ENCODE measurements around the gene SMARCAD1. TPM values are rescaled to one million over a fixed set of nuclear protein-coding genes. Genes with fewer than 3 reads are reported as not detected.

Gene SMARCAD1
- total RNA-seq, 2 experiments from 2014 or later, result 28.6 to 31.9 TPM

- H3K27me3 Mint-ChIP-seq (ENCODE audit: low read depth), result no peaks in the 10 kb centered on the region
- POLR2A ChIA-PET, result no interaction called here
Observed at GRCh38 chr4:94238160-94238559, 30.5 kb downstream of the SMARCAD1 start.

GRCh38 chr4:94240384-94240783, 32.7 kb downstream of the SMARCAD1 start:
- Mint-ChIP-seq H3K27ac (no peak overlapping the region), H3K4me3 (no peak overlapping the region), H3K36me3 (ENCODE audit: low read depth) (peaks cover 38% of the 10 kb centered on the region), H3K27me3 (ENCODE audit: low read depth) (no peaks in the 10 kb centered on the region), H3K9me3 (ENCODE audit: insufficient read depth) (no peaks in the 10 kb centered on the region), H3K4me1 (ENCODE audit: low read depth) (no peaks in the 10 kb centered on the region)
- CTCF ChIA-PET, result no interaction called here
- POLR2A ChIA-PET, result no interaction called here
- ATAC-seq (no peak), DNase-seq (no peak)

More at GRCh38 chr4:94238160-94238559, 30.5 kb downstream of the SMARCAD1 start:
- CTCF ChIA-PET, result no interaction called here
- H3K4me3 Mint-ChIP-seq, result no peak overlapping the region
- no peak for DNase-seq
- no peak overlapping the region for H3K27ac Mint-ChIP-seq
- ATAC-seq, result no peak
- H3K4me1 Mint-ChIP-seq (ENCODE audit: low read depth), result no peaks in the 10 kb centered on the region
- peaks cover 26% of the 10 kb centered on the region for H3K36me3 Mint-ChIP-seq (ENCODE audit: low read depth)
- no peaks in the 10 kb centered on the region for H3K9me3 Mint-ChIP-seq (ENCODE audit: insufficient read depth)

- Mint-ChIP-seq H3K4me3 (no peak overlapping the region), H3K4me1 (ENCODE audit: low read depth) (no peaks in the 10 kb centered on the region), H3K27ac (no peak overlapping the region), H3K9me3 (ENCODE audit: insufficient read depth) (no peaks in the 10 kb centered on the region), H3K36me3 (ENCODE audit: low read depth) (peaks cover 38% of the 10 kb centered on the region), H3K27me3 (ENCODE audit: low read depth) (no peaks in the 10 kb centered on the region)
- DNase-seq, result no peak
- ChIA-PET POLR2A (no interaction called here), CTCF (no interaction called here)
- no peak for ATAC-seq
Observed at GRCh38 chr4:94244087-94244828, 36.6 kb downstream of the SMARCAD1 start.

GRCh38 chr4:94244829-94245185, 37.1 kb downstream of the SMARCAD1 start:
- no peaks in the 10 kb centered on the region for H3K9me3 Mint-ChIP-seq (ENCODE audit: insufficient read depth)
- ChIA-PET POLR2A (no interaction called here), CTCF (no interaction called here)
- peaks cover 39% of the 10 kb centered on the region for H3K36me3 Mint-ChIP-seq (ENCODE audit: low read depth)
- ATAC-seq (no peak), DNase-seq (no peak)
- H3K4me1 Mint-ChIP-seq (ENCODE audit: low read depth), result no peaks in the 10 kb centered on the region
- no peak overlapping the region for H3K4me3 Mint-ChIP-seq
- no peak overlapping the region for H3K27ac Mint-ChIP-seq
- H3K27me3 Mint-ChIP-seq (ENCODE audit: low read depth), result no peaks in the 10 kb centered on the region

- H3K36me3 Mint-ChIP-seq (ENCODE audit: low read depth), result peaks cover 31% of the 10 kb centered on the region
- CTCF ChIA-PET, result no interaction called here
- H3K4me1 Mint-ChIP-seq (ENCODE audit: low read depth), result no peaks in the 10 kb centered on the region
- H3K9me3 Mint-ChIP-seq (ENCODE audit: insufficient read depth), result no peaks in the 10 kb centered on the region
- no peak overlapping the region for H3K27ac Mint-ChIP-seq
- POLR2A ChIA-PET, result no interaction called here
- no peak overlapping the region for H3K4me3 Mint-ChIP-seq
- ATAC-seq (no peak), DNase-seq (no peak)
- no peaks in the 10 kb centered on the region for H3K27me3 Mint-ChIP-seq (ENCODE audit: low read depth)
Observed at GRCh38 chr4:94251094-94251493, 43.4 kb downstream of the SMARCAD1 start.

GRCh38 chr4:94253036-94253435, 45.4 kb downstream of the SMARCAD1 start:
- H3K27me3 Mint-ChIP-seq (ENCODE audit: low read depth), result no peaks in the 10 kb centered on the region
- ChIA-PET POLR2A (no interaction called here), CTCF (no interaction called here)
- no peaks in the 10 kb centered on the region for H3K4me1 Mint-ChIP-seq (ENCODE audit: low read depth)
- H3K4me3 Mint-ChIP-seq, result no peak overlapping the region
- no peak for DNase-seq
- no peak for ATAC-seq
- no peaks in the 10 kb centered on the region for H3K9me3 Mint-ChIP-seq (ENCODE audit: insufficient read depth)
- no peak overlapping the region for H3K27ac Mint-ChIP-seq
- H3K36me3 Mint-ChIP-seq (ENCODE audit: low read depth), result peaks cover 31% of the 10 kb centered on the region

GRCh38 chr4:94256144-94256783, 48.6 kb downstream of the SMARCAD1 start:
- Mint-ChIP-seq H3K36me3 (ENCODE audit: low read depth) (peaks cover 30% of the 10 kb centered on the region), H3K4me1 (ENCODE audit: low read depth) (no peaks in the 10 kb centered on the region), H3K9me3 (ENCODE audit: insufficient read depth) (no peaks in the 10 kb centered on the region), H3K27ac (no peak overlapping the region), H3K27me3 (ENCODE audit: low read depth) (no peaks in the 10 kb centered on the region), H3K4me3 (no peak overlapping the region)
- ATAC-seq (no peak), DNase-seq (no peak)
- ChIA-PET CTCF (no interaction called here), POLR2A (no interaction called here)

GRCh38 chr4:94256828-94257227, 49.2 kb downstream of the SMARCAD1 start:
- no peaks in the 10 kb centered on the region for H3K27me3 Mint-ChIP-seq (ENCODE audit: low read depth)
- H3K36me3 Mint-ChIP-seq (ENCODE audit: low read depth), result peaks cover 29% of the 10 kb centered on the region
- POLR2A ChIA-PET, result no interaction called here
- no peak overlapping the region for H3K27ac Mint-ChIP-seq
- ATAC-seq (no peak), DNase-seq (no peak)
- H3K9me3 Mint-ChIP-seq (ENCODE audit: insufficient read depth), result no peaks in the 10 kb centered on the region
- H3K4me1 Mint-ChIP-seq (ENCODE audit: low read depth), result no peaks in the 10 kb centered on the region
- CTCF ChIA-PET, result interaction anchor here (0.7 kb wide), 1 partner anchor 382 kb away, joined by 3 read pairs; no protein-coding TSS in a partner anchor
- H3K4me3 Mint-ChIP-seq, result no peak overlapping the region

- no peaks in the 10 kb centered on the region for H3K4me1 Mint-ChIP-seq (ENCODE audit: low read depth)
- H3K27ac Mint-ChIP-seq, result no peak overlapping the region
- POLR2A ChIA-PET, result no interaction called here
- peaks cover 28% of the 10 kb centered on the region for H3K36me3 Mint-ChIP-seq (ENCODE audit: low read depth)
- no peak overlapping the region for H3K4me3 Mint-ChIP-seq
- no peaks in the 10 kb centered on the region for H3K9me3 Mint-ChIP-seq (ENCODE audit: insufficient read depth)
- CTCF ChIA-PET, result no interaction called here
- no peaks in the 10 kb centered on the region for H3K27me3 Mint-ChIP-seq (ENCODE audit: low read depth)
- DNase-seq, result no peak
- ATAC-seq, result no peak
Observed at GRCh38 chr4:94262163-94263016, 54.7 kb downstream of the SMARCAD1 start.

- ATAC-seq, result no peak
- peaks cover 28% of the 10 kb centered on the region for H3K36me3 Mint-ChIP-seq (ENCODE audit: low read depth)
- H3K4me1 Mint-ChIP-seq (ENCODE audit: low read depth), result no peaks in the 10 kb centered on the region
- H3K27ac Mint-ChIP-seq, result no peak overlapping the region
- no peaks in the 10 kb centered on the region for H3K9me3 Mint-ChIP-seq (ENCODE audit: insufficient read depth)
- ChIA-PET CTCF (no interaction called here), POLR2A (no interaction called here)
- no peak for DNase-seq
- H3K27me3 Mint-ChIP-seq (ENCODE audit: low read depth), result no peaks in the 10 kb centered on the region
- H3K4me3 Mint-ChIP-seq, result no peak overlapping the region
Observed at GRCh38 chr4:94267037-94267436, 59.4 kb downstream of the SMARCAD1 start.

GRCh38 chr4:94271248-94271647, 63.6 kb downstream of the SMARCAD1 start:
- H3K27me3 Mint-ChIP-seq (ENCODE audit: low read depth), result no peaks in the 10 kb centered on the region
- peaks cover 32% of the 10 kb centered on the region for H3K36me3 Mint-ChIP-seq (ENCODE audit: low read depth)
- no peak overlapping the region for H3K27ac Mint-ChIP-seq
- ChIA-PET POLR2A (interaction anchor here (0.6 kb wide), 1 partner anchor 67 kb away, joined by 3 read pairs; no protein-coding TSS in a partner anchor), CTCF (no interaction called here)
- DNase-seq (no peak), ATAC-seq (no peak)
- H3K4me1 Mint-ChIP-seq (ENCODE audit: low read depth), result no peaks in the 10 kb centered on the region
- H3K9me3 Mint-ChIP-seq (ENCODE audit: insufficient read depth), result no peaks in the 10 kb centered on the region
- no peak overlapping the region for H3K4me3 Mint-ChIP-seq

GRCh38 chr4:94274912-94275311, 67.2 kb downstream of the SMARCAD1 start:
- no peaks in the 10 kb centered on the region for H3K4me1 Mint-ChIP-seq (ENCODE audit: low read depth)
- no peak overlapping the region for H3K27ac Mint-ChIP-seq
- no peak overlapping the region for H3K4me3 Mint-ChIP-seq
- DNase-seq, result no peak
- CTCF ChIA-PET, result no interaction called here
- no peaks in the 10 kb centered on the region for H3K27me3 Mint-ChIP-seq (ENCODE audit: low read depth)
- H3K9me3 Mint-ChIP-seq (ENCODE audit: insufficient read depth), result no peaks in the 10 kb centered on the region
- ATAC-seq, result no peak
- POLR2A ChIA-PET, result no interaction called here
- H3K36me3 Mint-ChIP-seq (ENCODE audit: low read depth), result peaks cover 32% of the 10 kb centered on the region

Data from activated CD8-positive, alpha-beta T cell treated with anti-CD3 and anti-CD28 coated beads, Interleukin-2, amount 10 ng/mL, durations not matched to agents 7 days and 5 days (primary cell).